OCI-LY3 (cell line): ENCODE data around the gene GARNL3.

Experiments used
- CTCF ChIP-seq: fragments of 200-600, 300-600 bp; sonication (generic); IDR thresholded peaks from 2 replicates; pipeline ENCODE4 v1.5.1; 2014; ENCODE audit warnings: antibody characterized with exemption, low read length, low read depth
- EZH2phosphoT487 ChIP-seq: fragments of 200-600 bp; shearing (Covaris generic); IDR thresholded peaks from 2 replicates; pipeline ENCODE4 v1.6.1; 2018; ENCODE audit warnings: antibody characterized with exemption, mixed run types, low read depth

GRCh38 chr9:127368852-127369402 lies 104.4 kb downstream of the GARNL3 start:
- no peak for TF ChIP-seq EZH2phosphoT487
- TF ChIP-seq CTCF = no peak
